DMS153 treated with DMSO at 0.1 percent for 48 hours (cell line): ENCODE measurements around the gene DOCK3.
A peak's percentile ranks its signal among the peaks of the same experiment; 100 is the strongest.

Experiments used
- DNase-seq: peaks from one replicate; lab custom pipeline; 2025; ENCODE audit not compliant: unreplicated experiment; lab: John Stamatoyannopoulos, UW

The DOCK3 gene

GRCh38 chr3:50674349-50675178, at the start of gene DOCK3:
DOCK3 (plus strand) TSS chr3:50674927; CDS start chr3:50675264, 337 bp downstream.
- DNase-seq = no peak

- DNase-seq = no peak
These were observed 49.2 kb upstream of the DOCK3 start for GRCh38 chr3:50625231-50626182.

- no peak for DNase-seq
These were observed 48.3 kb upstream of the DOCK3 start for GRCh38 chr3:50626401-50626800.

GRCh38 chr3:50627407-50628051, 47.2 kb upstream of the DOCK3 start:
- DNase-seq = no peak

GRCh38 chr3:50628601-50629000, 46.1 kb upstream of the DOCK3 start:
- DNase-seq = no peak

GRCh38 chr3:50630394-50630793, 44.3 kb upstream of the DOCK3 start:
- no peak for DNase-seq

- peak; percentile 17 for DNase-seq
These were observed 43.9 kb upstream of the DOCK3 start for GRCh38 chr3:50630877-50631276.

- no peak for DNase-seq
These were observed 42.3 kb upstream of the DOCK3 start for GRCh38 chr3:50632450-50632849.

- DNase-seq = no peak
These were observed 41.4 kb upstream of the DOCK3 start for GRCh38 chr3:50633230-50633790.

GRCh38 chr3:50635066-50635465, 39.7 kb upstream of the DOCK3 start:
- DNase-seq = no peak

- DNase-seq = no peak
These were observed 37.7 kb upstream of the DOCK3 start for GRCh38 chr3:50637011-50637410.

GRCh38 chr3:50637945-50638344, 36.8 kb upstream of the DOCK3 start:
- no peak for DNase-seq

- DNase-seq = no peak
These were observed 35.7 kb upstream of the DOCK3 start for GRCh38 chr3:50639055-50639494.

- DNase-seq = no peak
These were observed 32.3 kb upstream of the DOCK3 start for GRCh38 chr3:50642382-50642781.

GRCh38 chr3:50644561-50644960, 30.2 kb upstream of the DOCK3 start:
- no peak for DNase-seq

- DNase-seq = no peak
These were observed 29.3 kb upstream of the DOCK3 start for GRCh38 chr3:50645378-50645777.

GRCh38 chr3:50648313-50648712, 26.4 kb upstream of the DOCK3 start:
- DNase-seq = no peak

GRCh38 chr3:50648944-50649343, 25.8 kb upstream of the DOCK3 start:
- no peak for DNase-seq

- no peak for DNase-seq
These were observed 25.2 kb upstream of the DOCK3 start for GRCh38 chr3:50649451-50649931.

GRCh38 chr3:50650018-50650417, 24.7 kb upstream of the DOCK3 start:
- DNase-seq = no peak

GRCh38 chr3:50651445-50651844, 23.3 kb upstream of the DOCK3 start:
- DNase-seq = no peak
